ENCODE measurements around the gene ATG10. TPM values are rescaled to one million over a fixed set of nuclear protein-coding genes. Genes with fewer than 3 reads are reported as not detected.

The ATG10 gene
- total and polyA plus RNA-seq, 11 donors = 2.7 to 10.7 (median 5.7) TPM

GRCh38 chr5:82115858-82116257, 144.0 kb downstream of the ATG10 start:
- Histone ChIP-seq H3K4me3 (no peak overlapping the region), H3K4me1 (no peaks in the 10 kb centered on the region), H3K9me3 (no peaks in the 10 kb centered on the region), H3K36me3 (no peaks in the 10 kb centered on the region), H3K27me3 (no peaks in the 10 kb centered on the region), H3K27ac (no peak overlapping the region)
- ATAC-seq (no peak), DNase-seq (no peak)
- intact Hi-C loops (cut with DNase I) = no loop called here
- WGBS, 4 donors = 92 to 99% (median 95%) methylated on average over 1 of the region's 1 CpG
- TF ChIP-seq CTCF (IDR thresholded peaks at IDR 0.05) = no peak
- no peak for TF ChIP-seq POLR2A (IDR thresholded peaks at IDR 0.05)

GRCh38 chr5:82119889-82120288, 148.1 kb downstream of the ATG10 start:
- Histone ChIP-seq H3K27ac (no peak overlapping the region), H3K4me3 (no peak overlapping the region), H3K4me1 (no peaks in the 10 kb centered on the region), H3K27me3 (no peaks in the 10 kb centered on the region), H3K9me3 (peaks cover 0 to 4% (median 0%) of the 10 kb centered on the region in 12 donors), H3K36me3 (no peaks in the 10 kb centered on the region)
- WGBS, 4 donors = 91 to 94% (median 93%) methylated on average over 4 of the region's 4 CpGs
- ATAC-seq (no peak), DNase-seq (no peak)
- TF ChIP-seq CTCF (IDR thresholded peaks at IDR 0.05) = no peak
- TF ChIP-seq POLR2A (IDR thresholded peaks at IDR 0.05) = no peak
- intact Hi-C loops (cut with DNase I) = loop anchor here in 1 of 10 donors (10.0 kb wide), 1 partner anchor 195 kb away; no protein-coding TSS in a partner anchor

- no peaks in the 10 kb centered on the region for H3K36me3 ChIP-seq
- H3K27me3 ChIP-seq = no peaks in the 10 kb centered on the region
- DNase-seq = no peak
- no peak overlapping the region for H3K27ac ChIP-seq
- no peak overlapping the region for H3K4me3 ChIP-seq
- WGBS, 4 donors = 81 to 90% (median 88%) methylated on average over 10 to 13 of the region's 13 CpGs
- ATAC-seq = no peak
- TF ChIP-seq CTCF (IDR thresholded peaks at IDR 0.05) (no peak), POLR2A (IDR thresholded peaks at IDR 0.05) (no peak)
- H3K9me3 ChIP-seq = peaks cover 0 to 33% (median 0%) of the 10 kb centered on the region in 12 donors
- intact Hi-C loops (cut with DNase I) = loop anchor here in 1 of 10 donors (10.0 kb wide), 1 partner anchor 205 kb away; no protein-coding TSS in a partner anchor
- no peaks in the 10 kb centered on the region for H3K4me1 ChIP-seq
Measured at GRCh38 chr5:82129723-82130285, 158.0 kb downstream of the ATG10 start.

GRCh38 chr5:82130602-82131001, 158.8 kb downstream of the ATG10 start:
- intact Hi-C loops (cut with DNase I) = no loop called here
- H3K36me3 ChIP-seq = no peaks in the 10 kb centered on the region
- 92 to 97% (median 96%) methylated on average over 6 of the region's 6 CpGs for WGBS, 4 donors
- H3K27ac ChIP-seq = no peak overlapping the region
- H3K4me3 ChIP-seq = no peak overlapping the region
- H3K27me3 ChIP-seq = no peaks in the 10 kb centered on the region
- peaks cover 0 to 35% (median 3%) of the 10 kb centered on the region in 12 donors for H3K9me3 ChIP-seq
- ATAC-seq (no peak), DNase-seq (no peak)
- H3K4me1 ChIP-seq = no peaks in the 10 kb centered on the region
- no peak for TF ChIP-seq CTCF (IDR thresholded peaks at IDR 0.05)
- no peak for TF ChIP-seq POLR2A (IDR thresholded peaks at IDR 0.05)

Data from heart left ventricle (tissue), 16 donors.